ENCODE results near the gene NAPA.

The NAPA gene

DNA sequence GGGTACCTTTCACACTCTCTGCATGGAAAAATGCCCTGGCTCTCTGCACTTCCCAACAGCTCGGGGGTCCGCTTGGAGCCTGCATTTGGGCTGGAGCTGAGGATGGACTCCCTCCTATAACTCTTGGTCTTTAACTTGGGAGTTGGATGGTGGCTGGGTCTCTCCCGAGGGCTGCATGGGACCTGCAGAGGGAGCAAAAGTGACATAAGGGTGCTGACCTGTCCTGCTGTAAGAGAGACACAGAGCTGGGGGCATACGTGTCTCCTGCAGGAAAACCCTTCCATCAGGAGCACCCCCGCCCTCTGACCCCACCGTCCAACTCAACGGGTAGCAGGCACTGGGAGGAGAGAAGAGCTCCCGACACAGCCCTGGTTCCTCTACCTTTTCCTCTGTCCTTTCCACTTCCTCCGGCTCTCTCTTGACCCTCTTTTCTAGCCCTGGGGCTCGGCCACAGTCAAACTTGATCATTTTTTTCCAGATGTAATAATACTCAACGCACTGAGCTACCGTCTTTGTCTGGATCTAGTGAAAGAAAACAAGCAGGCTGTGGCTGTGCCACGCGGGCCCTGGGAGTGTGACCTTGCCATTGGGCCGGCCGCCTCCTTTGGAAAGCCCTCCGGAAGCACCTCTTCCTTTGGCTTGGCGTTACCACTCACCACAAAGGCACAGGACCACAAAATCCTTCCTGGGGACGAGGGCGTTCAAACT, 6.8 kb upstream of the NAPA start:
- no peak for DNase-seq (ENCODE audit: low spot score)

GRCh38 chr19:47520839-47521238, 6.0 kb upstream of the NAPA start:
- no peak for DNase-seq (ENCODE audit: low spot score)

DNA sequence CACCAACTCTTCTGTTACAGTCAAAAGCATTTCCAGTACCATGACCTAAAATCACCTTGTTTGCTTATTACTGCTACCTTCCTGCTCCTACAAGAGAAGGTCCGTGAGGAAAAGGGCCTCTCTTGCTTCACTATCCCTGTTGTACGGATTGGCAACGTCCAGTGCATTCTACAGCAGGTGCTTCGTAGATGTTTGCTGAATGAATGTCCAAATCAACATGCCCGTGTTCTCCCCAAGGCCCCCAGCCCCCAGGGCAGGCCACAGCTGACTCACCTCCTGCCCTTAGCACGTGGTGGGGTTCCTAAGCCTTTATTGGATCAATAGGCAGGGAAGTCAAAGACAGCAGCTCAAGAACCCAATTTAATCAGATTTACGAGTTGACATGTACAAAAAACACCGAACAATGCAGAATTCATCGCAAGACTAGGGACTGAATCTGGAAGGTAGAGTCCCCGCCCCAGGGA, 5.5 kb upstream of the NAPA start:
- no peak for DNase-seq (ENCODE audit: low spot score)

DNA sequence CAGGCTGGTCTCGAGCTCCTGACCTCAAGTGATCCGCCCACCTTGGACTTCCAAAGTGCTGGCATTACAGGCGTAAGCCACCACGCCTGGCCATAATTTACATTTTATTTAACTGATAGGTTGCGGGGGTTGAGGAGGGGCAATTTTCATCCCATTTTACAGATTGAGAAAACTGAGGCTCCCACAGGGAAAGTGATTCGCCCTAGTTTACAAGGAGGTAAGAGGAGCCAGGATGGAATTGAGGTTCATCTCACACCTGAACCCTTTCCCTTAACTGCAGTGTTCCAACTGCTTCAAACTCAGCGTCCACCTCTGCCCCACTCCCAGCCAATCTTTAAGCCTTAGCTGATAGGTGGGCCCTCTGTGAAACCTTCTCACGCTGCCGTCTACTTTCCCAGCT, 4.0 kb upstream of the NAPA start:
- no peak for DNase-seq (ENCODE audit: low spot score)

DNA sequence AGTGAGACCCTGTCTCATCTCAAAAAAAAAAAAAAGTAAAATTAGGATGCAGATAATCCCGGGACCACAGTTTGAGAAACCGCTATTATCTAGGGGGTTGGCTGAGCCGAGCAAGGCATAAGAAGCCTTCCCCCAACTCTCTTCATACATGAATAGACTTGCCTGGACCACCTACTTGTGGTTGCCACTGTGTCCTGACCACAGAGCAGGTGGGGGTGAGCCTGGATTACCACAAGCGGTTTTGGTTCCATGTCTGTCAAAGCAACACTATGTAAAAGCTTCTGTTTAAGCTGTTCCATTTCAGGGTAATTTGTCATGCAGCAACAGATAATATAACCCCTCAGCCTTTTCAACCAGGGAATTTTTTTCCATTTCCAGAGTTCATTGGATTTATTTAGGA, 3.3 kb upstream of the NAPA start:
- DNase-seq (ENCODE audit: low spot score) = peak; percentile 79

DNA sequence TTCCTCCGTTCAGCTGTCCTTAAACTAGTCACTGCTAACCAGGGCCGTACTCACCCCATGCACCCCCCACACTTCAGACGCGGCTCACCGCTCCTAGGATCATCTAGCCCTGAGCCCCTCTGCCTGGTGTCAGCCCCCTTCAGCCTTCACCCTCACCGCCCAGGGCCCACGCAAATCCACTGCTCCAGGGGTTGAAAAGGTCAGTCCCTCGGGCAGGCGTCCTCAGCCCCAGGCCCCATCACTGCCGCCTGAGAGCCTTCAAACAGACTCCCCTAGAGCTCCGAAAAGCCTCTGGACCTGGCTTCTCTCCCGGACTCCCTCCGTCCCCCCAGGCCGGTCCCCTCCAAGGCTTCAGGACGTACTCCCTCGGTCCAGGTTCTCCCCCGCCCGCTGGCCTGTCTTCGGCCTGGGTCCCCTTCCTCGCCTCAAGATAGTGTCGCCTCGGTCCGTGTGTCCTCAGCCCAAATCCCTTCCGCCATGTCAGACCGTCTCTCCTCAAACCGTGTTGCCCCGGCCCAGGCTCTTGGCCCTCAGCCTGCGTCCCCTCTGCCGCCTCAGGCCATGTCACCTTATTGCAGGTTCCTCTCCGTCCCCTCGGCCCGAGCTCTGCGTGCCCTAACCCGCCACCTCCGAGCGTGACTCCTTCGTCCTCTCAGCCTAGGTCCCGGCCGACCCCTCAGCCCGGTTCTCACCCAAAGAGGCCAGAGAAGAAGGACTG, 553 bp downstream of the NAPA start:
- DNase-seq (ENCODE audit: low spot score) = no peak

GRCh38 chr19:47512948-47513319, 1.9 kb downstream of the NAPA start:
- no peak for DNase-seq (ENCODE audit: low spot score)

GRCh38 chr19:47512183-47512947, 2.5 kb downstream of the NAPA start:
- no peak for DNase-seq (ENCODE audit: low spot score)

- no peak for DNase-seq (ENCODE audit: low spot score)
These were observed 3.2 kb downstream of the NAPA start for GRCh38 chr19:47511681-47512080.

GRCh38 chr19:47511128-47511517, 3.7 kb downstream of the NAPA start:
- DNase-seq (ENCODE audit: low spot score) = no peak

- no peak for DNase-seq (ENCODE audit: low spot score)
These were observed 4.2 kb downstream of the NAPA start for GRCh38 chr19:47510516-47511127.

GRCh38 chr19:47509973-47510372, 4.9 kb downstream of the NAPA start:
- DNase-seq (ENCODE audit: low spot score) = no peak

DNA sequence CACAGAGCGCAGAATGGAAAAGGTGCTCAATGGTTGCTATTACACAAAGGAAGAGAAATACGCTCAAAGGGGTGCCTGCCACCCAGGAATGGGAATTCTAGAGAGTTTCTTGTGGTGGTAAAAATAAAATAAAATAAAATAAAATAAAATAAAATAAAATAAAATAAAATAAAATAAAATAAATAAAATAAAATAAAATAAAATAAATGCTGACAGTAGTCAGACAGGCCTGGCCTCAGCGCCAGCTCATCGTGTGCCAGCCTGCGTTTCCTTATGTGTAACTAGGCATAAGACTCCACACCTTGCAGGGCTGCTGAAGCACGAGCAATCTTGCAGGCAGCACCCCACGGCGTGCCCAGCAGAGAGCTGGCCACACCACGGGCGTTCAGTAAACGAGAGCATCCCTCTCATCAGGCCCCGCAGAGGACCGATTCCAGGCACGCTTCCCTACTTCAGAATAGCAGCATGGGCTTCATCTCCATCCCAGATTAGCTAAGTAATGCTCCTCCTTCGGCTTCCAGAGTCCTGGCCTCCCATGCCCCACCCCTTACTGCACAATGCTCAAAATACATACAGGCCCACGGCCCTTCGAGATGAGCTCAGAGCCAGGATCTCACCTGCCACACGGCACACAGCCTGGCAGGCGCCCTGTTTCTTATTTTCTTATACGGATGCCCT, 5.6 kb downstream of the NAPA start:
- DNase-seq (ENCODE audit: low spot score) = no peak

DNA sequence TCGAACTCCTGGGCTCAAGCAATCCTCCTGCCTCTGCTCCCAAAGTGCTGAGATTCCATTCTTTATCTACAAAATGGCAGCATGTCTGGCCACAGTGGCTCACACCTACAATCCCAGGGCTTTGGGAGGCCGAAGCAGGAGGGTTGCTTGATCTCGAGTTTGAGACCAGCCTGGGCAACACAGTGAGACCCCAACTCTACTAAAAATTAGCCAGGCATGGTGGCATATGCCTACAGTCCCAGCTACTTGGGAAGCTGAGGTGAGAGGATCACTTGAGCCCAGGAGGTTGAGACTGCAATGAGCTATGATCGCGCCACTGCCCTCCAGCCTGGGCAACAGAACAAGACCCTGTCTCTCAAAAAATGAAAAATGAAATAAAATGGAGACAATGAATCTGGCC, 6.1 kb downstream of the NAPA start:
- DNase-seq (ENCODE audit: low spot score) = no peak

- no peak for DNase-seq (ENCODE audit: low spot score)
These were observed 6.8 kb downstream of the NAPA start for GRCh38 chr19:47507924-47508553.

DNA sequence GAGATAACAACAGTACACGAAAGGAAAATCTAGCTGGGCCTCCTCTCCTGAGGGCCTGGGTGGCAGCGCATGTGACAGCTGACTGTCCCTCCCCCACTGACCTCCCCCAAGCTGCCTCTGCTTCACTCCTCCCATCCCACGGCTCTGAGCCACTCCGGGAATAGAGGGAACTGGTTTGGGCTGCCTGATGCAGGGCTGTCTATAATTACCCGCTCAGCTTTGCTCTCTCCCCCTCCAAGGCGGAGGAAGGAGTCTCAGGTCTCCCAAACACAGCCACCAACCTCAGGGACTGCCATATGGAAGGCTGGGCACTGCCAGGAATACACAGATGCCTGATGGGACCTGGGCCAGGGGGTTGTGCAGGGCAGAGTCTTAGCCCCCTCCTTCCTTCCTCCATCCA, 7.9 kb downstream of the NAPA start:
- no peak for DNase-seq (ENCODE audit: low spot score)

DNA sequence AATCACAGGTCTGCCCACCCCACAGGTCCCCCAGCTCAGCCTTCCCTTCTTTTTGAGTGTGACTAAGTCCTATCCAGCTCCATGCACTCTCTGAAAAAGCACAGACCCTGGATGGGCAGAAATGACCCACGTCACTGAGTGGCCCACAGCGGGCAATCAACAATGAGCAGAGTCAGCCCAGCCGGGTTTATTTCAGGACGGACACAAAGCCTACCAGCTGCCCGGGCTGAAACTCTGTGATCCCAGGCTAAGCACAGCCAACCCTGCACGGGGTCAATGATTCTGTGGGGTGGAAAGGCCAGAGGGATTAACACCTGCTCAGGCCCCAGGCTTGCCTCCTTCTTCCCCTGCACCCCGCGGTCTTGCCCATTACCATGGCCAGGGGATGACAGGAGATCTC, 8.4 kb downstream of the NAPA start:
- no peak for DNase-seq (ENCODE audit: low spot score)

GRCh38 chr19:47505506-47505905, 9.4 kb downstream of the NAPA start:
- no peak for DNase-seq (ENCODE audit: low spot score)

DNA sequence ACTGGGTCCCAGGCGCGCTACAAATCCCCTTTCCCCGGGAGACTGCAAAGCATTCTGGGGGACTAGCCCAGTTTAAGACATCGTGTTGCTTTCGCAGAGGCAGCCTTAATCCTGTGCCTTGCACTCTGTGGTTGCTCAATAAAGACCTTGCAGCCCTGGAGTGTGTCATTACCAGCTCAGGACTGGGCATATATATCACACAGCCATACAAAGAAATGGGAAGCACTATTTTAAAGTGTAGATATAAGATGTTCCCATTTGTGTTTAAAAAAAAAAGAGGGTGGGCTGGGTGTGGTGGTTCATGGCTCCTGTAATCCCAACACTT, 11.1 kb downstream of the NAPA start:
- no peak for DNase-seq (ENCODE audit: low spot score)

- no peak for DNase-seq (ENCODE audit: low spot score)
These were observed 11.6 kb downstream of the NAPA start for GRCh38 chr19:47503130-47503825.
